Large intestine (tissue), 3 donors: ENCODE results near the gene AGBL5. TPM values are rescaled to one million over a fixed set of nuclear protein-coding genes. Genes with fewer than 3 reads are reported as not detected.

Source experiments
- DNase-seq, 2 donors: peaks; one replicate each; pipeline versions ENCODE4 v3.0.0 to v3.0.0-alpha.2; 2013
- H3K27ac ChIP-seq: one replicate; pipeline ENCODE4 v1.5.1; 2013; ENCODE audit warnings: low read length
- H3K27me3 ChIP-seq: 2 replicates; pipeline ENCODE4 v1.6.1; 2013; ENCODE audit warnings: low read length; ENCODE audit not compliant: control insufficient read depth, insufficient read depth
- H3K36me3 ChIP-seq: 2 replicates; pipeline ENCODE4 v1.6.1; 2013; ENCODE audit warnings: low read length; ENCODE audit not compliant: control insufficient read depth, insufficient read depth
- H3K4me1 ChIP-seq: one replicate; pipeline ENCODE4 v1.6.1; 2013; ENCODE audit warnings: low read length; ENCODE audit not compliant: control insufficient read depth, insufficient read depth
- H3K4me3 ChIP-seq: one replicate; pipeline ENCODE4 v1.5.1; 2013; ENCODE audit warnings: low read length
- H3K9me3 ChIP-seq: one replicate; pipeline ENCODE4 v1.6.1; 2013; ENCODE audit warnings: mild to moderate bottlenecking, low read depth, low read length, moderate library complexity; ENCODE audit not compliant: control insufficient read depth
- WGBS: methylation state at CpG from one replicate; pipeline ENCODE4 v1.1.5; 2013; ENCODE audit warnings: low lambda C conversion rate; ENCODE audit not compliant: insufficient coverage; 5-methylcytosine and 5-hydroxymethylcytosine counted together
- polyA plus RNA-seq: library from polyadenylated mRNA; unstranded; fragments of 120-200 nt; gene quantifications from one replicate; pipeline ENCODE4 v1.2.1, GENCODE V29; 2013

Gene AGBL5
- polyA plus RNA-seq, 1 donor, result 28.3 TPM

DNA sequence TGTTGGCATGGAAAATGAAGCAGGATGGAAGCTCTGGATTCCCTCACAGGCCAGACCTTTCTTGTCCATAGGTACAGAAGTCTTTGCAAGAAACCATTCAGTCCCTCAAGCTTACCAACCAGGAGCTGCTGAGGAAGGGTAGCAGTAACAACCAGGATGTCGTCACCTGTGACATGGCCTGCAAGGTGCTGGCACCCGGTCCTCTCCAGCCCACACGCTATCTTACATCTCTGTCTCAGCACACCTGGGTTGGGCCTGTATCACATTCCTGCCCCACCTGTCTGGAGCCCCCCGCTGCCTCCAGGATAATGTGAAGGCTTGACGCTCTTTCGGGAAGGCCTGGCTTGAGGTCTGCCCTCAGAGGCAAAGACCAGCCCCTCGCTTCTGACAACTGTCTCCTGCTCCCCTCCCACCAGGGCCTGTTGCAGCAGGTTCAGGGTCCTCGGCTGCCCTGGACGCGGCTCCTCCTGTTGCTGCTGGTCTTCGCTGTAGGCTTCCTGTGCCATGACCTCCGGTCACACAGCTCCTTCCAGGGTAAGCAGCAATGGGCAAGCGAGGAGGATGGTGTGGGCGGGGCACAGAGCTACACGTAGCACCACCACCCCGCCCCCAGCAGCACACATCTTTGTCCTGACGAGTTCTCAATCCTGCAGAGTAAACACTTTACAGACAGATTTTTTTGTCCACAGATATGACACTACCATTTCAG is 12.7 kb upstream of the AGBL5 start:
- DNase-seq, result no peak

DNA sequence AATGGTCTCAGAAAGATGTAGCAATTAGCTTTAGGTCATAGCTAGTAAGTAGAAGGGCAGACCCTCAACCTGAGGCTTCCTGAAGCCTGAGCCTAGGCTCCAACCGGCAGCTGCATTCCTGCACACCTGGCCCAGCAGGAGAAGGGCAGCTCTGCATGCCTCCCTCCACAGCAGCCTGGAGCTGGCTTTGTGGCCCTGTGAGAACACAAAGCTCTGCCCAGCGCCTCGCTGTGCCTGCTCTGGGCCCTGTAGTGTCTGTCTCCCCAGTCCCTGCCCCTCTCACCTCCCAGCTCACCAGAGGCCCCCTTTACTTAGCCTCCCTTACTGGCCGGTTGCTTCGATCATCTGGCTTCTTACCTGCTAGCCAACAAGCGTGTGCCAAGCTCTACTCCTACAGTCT is 12.0 kb upstream of the AGBL5 start:
- Histone ChIP-seq H3K27me3 (no peaks in the 10 kb centered on the region), H3K4me1 (peaks cover 18% of the 10 kb centered on the region), H3K9me3 (no peaks in the 10 kb centered on the region), H3K27ac (no peak overlapping the region), H3K4me3 (no peak overlapping the region), H3K36me3 (peaks cover 71% of the 10 kb centered on the region)
- WGBS, result no CpG with 5 or more reads among the region's 6 CpGs
- DNase-seq, result no peak

More for the DNA sequence above, 12.7 kb upstream of the AGBL5 start:
- H3K4me3 ChIP-seq, result no peak overlapping the region
- H3K9me3 ChIP-seq, result no peaks in the 10 kb centered on the region
- no CpG with 5 or more reads among the region's 17 CpGs for WGBS
- no peak overlapping the region for H3K27ac ChIP-seq
- H3K27me3 ChIP-seq, result no peaks in the 10 kb centered on the region
- H3K4me1 ChIP-seq, result peaks cover 23% of the 10 kb centered on the region
- H3K36me3 ChIP-seq, result peaks cover 71% of the 10 kb centered on the region

DNA sequence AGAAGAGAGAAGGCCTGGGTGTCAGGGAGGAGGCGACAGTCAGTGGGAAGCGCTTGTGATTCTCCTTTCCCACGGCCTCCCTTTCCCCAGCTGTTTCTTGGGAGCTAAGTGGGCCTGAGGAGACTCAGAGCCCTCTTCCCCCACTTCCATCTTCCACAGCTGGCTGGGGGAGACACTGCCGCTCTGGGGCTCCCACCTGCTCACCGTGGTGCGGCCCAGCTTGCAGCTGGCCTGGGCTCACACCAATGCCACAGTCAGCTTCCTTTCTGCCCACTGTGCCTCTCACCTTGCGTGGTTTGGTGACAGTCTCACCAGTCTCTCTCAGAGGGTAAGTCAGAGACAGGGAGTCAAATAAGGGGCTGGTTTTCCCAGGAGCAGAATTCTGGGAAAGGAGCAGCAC is 11.6 kb upstream of the AGBL5 start:
- H3K27me3 ChIP-seq, result no peaks in the 10 kb centered on the region
- peaks cover 71% of the 10 kb centered on the region for H3K36me3 ChIP-seq
- DNase-seq, result no peak
- no CpG with 5 or more reads among the region's 7 CpGs for WGBS
- peaks cover 18% of the 10 kb centered on the region for H3K4me1 ChIP-seq
- H3K27ac ChIP-seq, result no peak overlapping the region
- H3K4me3 ChIP-seq, result no peak overlapping the region
- no peaks in the 10 kb centered on the region for H3K9me3 ChIP-seq

DNA sequence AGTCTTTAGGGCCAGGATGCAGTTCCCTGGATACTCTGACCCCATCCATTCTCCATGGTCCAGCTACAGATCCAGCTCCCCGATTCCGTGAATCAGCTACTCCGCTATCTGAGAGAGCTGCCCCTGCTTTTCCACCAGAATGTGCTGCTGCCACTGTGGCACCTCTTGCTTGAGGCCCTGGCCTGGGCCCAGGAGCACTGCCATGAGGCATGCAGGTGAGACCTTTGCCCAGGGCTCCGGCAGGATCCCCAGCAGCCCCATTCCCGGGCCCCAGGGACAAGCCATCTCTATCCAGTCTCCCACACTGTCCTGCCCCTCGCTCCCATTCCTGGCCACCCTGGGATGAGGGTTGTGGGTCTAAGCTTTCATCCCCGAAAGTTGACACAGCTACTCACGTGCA is 11.2 kb upstream of the AGBL5 start:
- no peak overlapping the region for H3K27ac ChIP-seq
- DNase-seq, result peak in 1 of 2 donors; percentile 59
- peaks cover 18% of the 10 kb centered on the region for H3K4me1 ChIP-seq
- no peak overlapping the region for H3K4me3 ChIP-seq
- H3K36me3 ChIP-seq, result peaks cover 66% of the 10 kb centered on the region
- H3K27me3 ChIP-seq, result no peaks in the 10 kb centered on the region
- no CpG with 5 or more reads among the region's 8 CpGs for WGBS
- H3K9me3 ChIP-seq, result no peaks in the 10 kb centered on the region

DNA sequence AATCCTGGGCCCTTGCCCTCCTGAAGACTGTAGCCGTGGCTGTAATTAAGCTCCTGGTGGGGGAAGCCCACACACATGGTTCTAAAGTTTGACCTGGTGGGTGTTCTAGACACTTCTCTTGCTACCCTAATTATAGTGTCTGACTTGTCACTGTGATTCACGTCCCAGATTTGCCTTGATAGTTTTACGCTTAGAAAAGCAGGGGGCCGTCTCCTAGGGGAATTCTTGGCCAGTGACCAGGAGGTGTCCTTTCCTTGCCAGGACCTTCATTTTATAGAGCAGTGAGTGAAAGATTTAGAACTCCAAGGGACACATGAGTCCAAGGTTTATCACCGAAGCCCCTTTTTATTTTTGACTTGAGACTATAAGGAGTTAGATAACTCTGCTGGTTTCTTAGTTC is 9.7 kb upstream of the AGBL5 start:
- Histone ChIP-seq H3K36me3 (peaks cover 52% of the 10 kb centered on the region), H3K4me1 (peaks cover 18% of the 10 kb centered on the region), H3K27me3 (no peaks in the 10 kb centered on the region), H3K4me3 (no peak overlapping the region), H3K9me3 (no peaks in the 10 kb centered on the region), H3K27ac (no peak overlapping the region)
- DNase-seq, result no peak
- 57% methylated on average over 1 of the region's 5 CpGs for WGBS

DNA sequence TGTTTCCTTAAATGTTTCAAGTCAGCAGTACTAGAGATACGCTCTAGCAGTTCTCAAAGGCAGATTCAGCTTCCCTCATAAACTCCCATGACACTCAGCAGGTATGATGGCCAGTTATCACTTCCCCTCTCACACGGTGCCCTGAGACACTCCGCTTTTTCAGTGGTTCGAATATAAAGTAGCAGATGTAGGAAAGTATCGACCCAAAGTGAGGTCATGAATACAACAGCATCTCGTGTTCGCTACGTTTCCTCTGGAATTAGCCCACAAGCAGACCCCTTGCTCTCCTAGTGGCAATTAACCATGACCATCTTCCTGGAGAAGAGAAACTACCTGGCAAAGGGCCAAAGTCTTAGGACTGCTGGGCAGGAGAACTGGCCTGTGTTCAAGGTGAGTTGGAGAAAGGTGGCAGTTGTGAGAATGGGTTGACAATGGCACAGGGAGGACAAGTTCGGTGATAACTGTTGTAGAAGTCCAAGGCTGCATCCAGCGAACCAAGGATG is 9.3 kb upstream of the AGBL5 start:
- H3K9me3 ChIP-seq, result no peaks in the 10 kb centered on the region
- no CpG with 5 or more reads among the region's 10 CpGs for WGBS
- H3K4me1 ChIP-seq, result peaks cover 18% of the 10 kb centered on the region
- H3K4me3 ChIP-seq, result no peak overlapping the region
- peaks cover 47% of the 10 kb centered on the region for H3K36me3 ChIP-seq
- no peaks in the 10 kb centered on the region for H3K27me3 ChIP-seq
- DNase-seq, result no peak
- no peak overlapping the region for H3K27ac ChIP-seq

DNA sequence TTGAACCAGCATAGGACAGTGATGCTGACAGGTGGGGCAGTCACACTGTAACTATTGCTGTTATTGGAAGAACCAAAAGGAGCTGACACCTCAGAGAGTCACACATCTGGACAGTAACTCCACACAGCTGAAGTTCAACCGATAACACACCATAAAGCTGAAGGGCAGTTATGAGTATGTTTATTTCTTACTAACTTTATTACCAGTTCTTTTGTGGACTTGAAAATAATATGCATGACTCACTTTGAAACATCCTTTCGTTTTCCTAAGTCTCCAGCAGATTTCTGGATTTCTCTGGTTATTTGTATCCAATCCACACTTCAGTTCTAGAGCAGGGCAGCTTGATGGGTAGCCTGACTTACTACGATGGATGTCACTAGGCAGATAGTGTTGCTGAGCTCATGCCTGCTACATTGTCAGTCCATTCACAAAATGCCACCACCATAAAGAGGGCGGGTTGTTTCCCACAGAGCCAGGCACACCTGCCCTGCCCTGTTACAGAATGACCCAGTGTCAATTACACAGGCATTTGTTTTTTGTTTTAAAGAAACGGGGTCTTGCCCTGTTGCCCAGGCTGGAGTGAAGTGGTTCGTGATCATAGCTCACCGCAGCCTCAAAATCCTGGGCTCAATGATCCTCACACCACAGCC is 8.4 kb upstream of the AGBL5 start:
- H3K36me3 ChIP-seq, result peaks cover 38% of the 10 kb centered on the region
- no peaks in the 10 kb centered on the region for H3K27me3 ChIP-seq
- H3K4me3 ChIP-seq, result no peak overlapping the region
- WGBS, result no CpG with 5 or more reads among the region's 7 CpGs
- H3K9me3 ChIP-seq, result no peaks in the 10 kb centered on the region
- H3K4me1 ChIP-seq, result peaks cover 18% of the 10 kb centered on the region
- peak; percentile 44 to 70 for DNase-seq
- peak overlapping the region; percentile 41 for H3K27ac ChIP-seq

DNA sequence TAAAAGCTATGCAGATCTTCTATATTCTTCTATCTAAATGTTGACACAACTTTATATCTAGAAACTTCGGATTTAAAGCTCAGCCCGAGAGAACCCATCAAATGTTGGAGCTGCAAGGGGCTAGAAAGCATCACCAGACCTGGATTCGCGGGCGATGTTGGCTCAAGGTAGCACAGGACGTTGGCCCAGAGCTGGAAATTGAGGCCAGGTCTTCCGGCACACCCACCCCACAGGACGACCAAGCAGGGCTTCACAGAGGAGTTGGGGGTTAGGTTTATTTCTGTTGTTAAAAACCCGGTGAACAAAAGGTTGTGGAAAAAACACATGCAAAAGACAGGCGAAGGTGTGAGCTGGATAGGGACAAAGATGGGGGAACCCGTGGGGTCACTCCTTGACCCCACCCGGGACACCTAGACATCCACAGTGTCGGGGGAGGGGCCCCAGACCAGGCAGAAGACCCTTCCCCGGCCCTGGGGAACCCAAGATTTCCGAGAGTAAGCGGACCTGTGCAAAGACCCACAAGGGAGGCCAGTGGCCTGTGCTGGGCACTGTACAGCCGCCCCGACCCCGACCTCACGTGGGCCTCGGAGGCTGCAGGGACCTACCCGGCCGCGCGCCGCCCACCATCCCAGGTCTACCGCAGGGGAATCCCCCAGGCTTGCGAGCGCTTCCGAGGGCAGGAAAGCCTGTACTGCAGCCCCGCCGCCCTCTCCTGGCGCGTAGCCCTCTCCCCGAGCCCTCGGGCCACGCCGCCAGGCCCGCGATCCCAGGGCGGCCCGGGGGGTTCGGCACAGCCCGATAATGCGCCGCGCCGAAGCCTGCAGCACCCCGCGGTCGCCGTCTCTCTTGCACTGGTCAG is 1.8 kb upstream of the AGBL5 start:
- DNase-seq, result no peak
- Histone ChIP-seq H3K4me1 (peaks cover 11% of the 10 kb centered on the region), H3K4me3 (peak overlapping the region; percentile 74), H3K27ac (peak overlapping the region; percentile 91), H3K9me3 (no peaks in the 10 kb centered on the region), H3K36me3 (peaks cover 15% of the 10 kb centered on the region), H3K27me3 (no peaks in the 10 kb centered on the region)
- no CpG with 5 or more reads among the region's 52 CpGs for WGBS

DNA sequence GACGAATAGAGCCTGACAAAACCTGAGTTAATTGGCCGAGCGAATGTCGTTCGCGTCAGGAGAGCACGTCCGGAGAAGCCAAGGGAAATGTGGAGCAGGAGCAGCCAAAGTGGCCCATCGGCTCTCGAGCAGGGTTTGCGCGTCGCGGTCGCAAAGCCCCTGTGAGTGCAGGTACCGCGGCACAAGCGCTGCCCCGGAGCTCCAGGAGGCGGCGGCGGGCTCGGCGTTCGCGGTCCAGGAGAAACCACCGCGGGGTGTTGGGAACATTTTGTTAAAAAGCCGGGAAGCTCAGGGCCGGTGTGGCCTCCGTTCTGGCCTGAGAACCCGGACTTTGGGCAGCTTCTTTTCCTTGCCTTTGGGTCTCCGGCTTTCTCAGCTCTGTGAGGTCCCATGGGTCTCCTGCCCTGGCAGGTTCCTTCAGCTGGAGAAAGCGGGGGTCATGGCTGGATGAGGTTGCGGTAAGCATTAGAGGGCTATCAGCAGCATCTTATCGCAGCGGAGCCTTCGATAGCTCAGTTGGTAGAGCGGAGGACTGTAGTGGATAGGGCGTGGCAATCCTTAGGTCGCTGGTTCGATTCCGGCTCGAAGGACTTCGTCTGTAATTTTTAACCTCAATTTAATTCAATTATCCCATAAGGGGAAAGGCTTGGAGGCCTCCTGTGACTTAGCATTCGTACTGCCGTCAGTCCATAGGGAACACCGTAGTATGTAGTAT is 1.0 kb upstream of the AGBL5 start:
- Histone ChIP-seq H3K4me1 (peaks cover 11% of the 10 kb centered on the region), H3K27ac (peak overlapping the region; percentile 91), H3K4me3 (peak overlapping the region; percentile 74), H3K27me3 (no peaks in the 10 kb centered on the region), H3K9me3 (no peaks in the 10 kb centered on the region), H3K36me3 (peaks cover 23% of the 10 kb centered on the region)
- WGBS, result 0% methylated on average over 1 of the region's 48 CpGs
- peak; percentile 93 to 94 for DNase-seq
